DMS53 treated with DMSO at 0.1 percent for 48 hours (cell line): Measurements from ENCODE around the gene TNNI2.
"Not testable (repeated sequence)": the region's sequence is repeated elsewhere in the genome, so short reads cannot be mapped to it uniquely, and the experiment has no call there.

Experiments
- DNase-seq: peaks from one replicate; lab custom pipeline; 2025; ENCODE audit not compliant: unreplicated experiment; lab: John Stamatoyannopoulos, UW

Gene TNNI2

DNA sequence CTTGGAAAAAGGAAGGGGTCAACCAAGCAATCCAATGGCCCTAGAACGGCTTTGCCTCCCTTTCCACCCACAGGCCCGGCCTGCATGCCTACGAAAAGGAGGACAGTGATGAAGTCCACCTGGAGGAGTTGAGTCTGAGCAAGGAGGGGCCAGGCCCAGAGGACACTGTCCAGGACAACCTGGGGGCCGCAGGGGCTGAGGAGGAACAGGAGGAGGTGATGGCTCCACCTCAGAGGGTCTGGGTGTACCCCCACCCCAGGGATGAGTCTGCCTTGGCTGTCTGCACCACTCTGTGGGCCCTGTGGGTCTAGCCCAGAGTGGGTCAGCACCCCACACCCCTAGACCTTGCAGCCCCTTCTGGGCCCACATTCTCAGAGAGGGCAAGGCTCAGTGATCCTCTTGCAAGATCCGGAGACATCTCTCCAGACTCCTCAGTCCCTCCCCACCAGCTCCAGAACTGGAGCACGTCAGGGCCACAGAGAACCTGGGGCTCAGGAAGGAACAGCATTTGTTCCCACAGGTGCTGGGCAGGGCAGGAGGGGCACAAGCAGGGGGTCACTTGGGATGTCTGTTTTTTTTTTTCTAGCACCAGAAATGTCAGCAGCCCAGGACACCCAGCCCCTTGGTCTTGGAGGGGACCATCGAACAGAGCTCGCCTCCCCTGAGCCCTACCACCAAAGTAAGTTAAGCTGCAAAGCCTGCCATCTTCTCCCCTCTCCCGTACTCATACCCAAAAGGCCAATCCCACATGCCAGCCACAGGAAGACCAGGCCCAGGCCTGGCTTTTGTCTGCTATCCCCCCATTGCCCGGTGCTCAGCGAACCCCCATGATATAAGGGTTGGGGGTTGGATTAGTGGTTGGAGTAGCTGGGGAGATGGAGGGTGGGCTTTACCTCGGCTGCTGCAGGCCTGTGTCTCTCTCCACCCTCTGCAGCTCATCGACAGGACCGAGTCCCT, 44.8 kb downstream of the TNNI2 start:
- DNase-seq, result no peak

DNA sequence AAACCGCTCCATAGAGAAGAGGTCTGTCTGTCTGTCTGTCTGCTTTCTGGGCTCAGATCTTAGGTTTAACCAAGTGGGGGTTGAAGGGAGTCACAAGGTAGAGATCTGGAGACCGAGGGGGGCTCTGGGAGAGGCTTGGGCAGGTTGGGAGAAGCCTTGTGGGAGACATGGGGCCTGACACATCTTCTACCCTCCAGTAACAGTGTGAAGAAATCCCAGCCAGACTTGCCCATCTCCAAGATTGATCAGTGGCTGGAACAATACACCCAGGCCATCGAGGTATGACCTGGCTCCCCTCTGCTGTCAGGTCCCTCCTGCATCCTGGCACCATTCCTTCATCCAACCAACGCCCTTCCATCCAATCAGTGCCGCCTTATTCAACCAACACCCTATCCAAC, 45.5 kb downstream of the TNNI2 start:
- no peak for DNase-seq

DNA sequence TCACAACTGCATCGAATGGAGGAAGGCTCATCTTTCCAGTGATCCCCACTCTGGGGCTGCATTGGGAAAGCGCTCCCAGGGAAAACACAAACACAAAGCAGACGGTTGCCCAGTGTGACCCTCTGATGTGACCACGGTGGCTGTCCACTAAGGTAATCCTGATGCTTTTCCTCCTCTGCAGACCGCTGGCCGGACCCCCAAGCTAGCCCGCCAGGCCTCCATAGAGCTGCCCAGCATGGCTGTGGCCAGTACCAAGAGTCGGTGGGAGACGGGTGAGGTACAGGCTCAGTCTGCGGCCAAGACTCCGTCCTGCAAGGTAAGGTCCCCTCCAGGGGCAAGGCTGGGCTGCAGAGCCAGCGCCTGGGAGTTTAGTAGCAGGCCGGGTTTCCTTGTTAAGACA, 47.8 kb downstream of the TNNI2 start:
- DNase-seq, result not testable (repeated sequence)

DNA sequence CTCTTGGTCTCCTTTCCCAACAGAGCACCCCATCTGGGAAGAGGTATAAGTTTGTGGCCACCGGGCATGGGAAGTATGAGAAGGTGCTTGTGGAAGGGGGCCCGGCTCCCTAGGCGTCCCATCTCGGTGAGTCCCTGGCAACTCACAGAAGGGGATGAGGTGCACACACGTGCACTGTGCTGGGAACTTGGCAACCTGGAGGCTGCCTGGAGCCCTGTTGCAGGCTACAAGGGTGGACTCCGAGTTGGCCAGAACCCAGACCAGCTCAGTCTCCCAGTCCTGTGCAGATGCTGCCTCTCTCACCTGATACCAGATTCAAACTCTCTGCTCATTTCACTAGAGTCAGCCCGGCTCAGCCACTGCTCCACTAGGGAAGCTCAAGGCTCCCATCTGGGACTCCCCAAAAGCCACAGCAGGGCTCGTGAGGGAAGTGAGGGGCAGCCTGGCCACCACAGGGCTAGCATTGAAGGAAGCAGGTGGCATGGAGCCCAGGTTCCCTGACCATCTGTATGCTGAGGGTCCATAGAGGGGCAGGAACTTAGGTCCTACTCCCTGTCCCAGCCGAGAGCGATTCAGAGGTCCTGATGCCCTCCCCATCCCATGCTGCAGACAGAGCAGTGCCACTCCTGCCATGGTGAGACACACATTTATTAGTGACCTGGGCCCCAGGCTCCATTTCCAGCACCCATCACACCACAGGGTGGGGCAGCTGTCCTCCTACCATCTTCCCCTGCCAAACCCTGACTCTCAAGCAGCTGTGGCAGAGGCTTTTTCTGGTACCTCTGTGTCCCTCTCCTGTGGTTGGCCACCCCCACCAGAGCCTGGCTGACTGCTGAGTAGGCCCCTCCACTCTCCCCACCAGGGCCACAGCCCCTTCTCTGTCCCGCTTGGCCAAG, 48.9 kb downstream of the TNNI2 start:
- DNase-seq, result no peak

DNA sequence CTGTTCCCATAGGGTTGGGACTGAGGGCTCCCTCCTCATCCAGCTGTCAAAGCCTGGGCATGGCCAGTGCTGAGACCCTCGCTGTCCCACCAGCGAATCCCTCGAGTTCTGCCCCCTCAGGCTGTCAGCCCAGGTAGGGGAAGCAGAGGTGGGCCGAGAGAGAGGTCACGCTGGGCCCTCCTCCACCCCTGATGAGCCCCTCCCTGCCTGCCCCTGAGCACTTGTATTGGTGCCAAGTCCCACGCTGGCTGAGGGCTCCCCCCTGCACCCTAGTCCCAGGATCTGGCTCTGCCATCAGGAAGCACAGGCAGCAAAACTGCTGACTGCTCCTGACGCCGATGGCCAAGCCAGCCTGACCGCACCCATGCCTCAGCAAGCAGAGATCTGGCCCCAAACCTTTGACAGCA, 49.6 kb downstream of the TNNI2 start:
- DNase-seq, result no peak

DNA sequence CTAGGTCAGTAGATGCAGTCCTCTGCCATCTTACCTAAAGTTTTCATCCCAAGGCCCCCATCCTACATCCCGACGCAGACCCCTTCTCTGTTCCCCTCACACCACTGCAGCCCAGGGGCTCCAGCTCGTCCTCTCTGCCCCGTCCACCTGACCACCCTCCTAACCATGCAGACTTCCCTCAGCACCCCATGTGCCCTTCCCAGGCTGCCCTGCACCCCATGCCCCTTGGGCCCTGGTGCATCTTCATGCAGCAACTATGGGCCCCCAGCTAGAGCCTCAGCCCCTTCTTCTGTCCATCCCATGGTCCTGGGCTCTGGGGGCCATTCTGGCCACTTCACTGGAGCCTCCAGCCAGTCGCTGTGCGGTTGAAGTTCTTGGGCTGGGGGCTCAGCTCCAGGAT, 50.0 kb downstream of the TNNI2 start:
- DNase-seq, result no peak

DNA sequence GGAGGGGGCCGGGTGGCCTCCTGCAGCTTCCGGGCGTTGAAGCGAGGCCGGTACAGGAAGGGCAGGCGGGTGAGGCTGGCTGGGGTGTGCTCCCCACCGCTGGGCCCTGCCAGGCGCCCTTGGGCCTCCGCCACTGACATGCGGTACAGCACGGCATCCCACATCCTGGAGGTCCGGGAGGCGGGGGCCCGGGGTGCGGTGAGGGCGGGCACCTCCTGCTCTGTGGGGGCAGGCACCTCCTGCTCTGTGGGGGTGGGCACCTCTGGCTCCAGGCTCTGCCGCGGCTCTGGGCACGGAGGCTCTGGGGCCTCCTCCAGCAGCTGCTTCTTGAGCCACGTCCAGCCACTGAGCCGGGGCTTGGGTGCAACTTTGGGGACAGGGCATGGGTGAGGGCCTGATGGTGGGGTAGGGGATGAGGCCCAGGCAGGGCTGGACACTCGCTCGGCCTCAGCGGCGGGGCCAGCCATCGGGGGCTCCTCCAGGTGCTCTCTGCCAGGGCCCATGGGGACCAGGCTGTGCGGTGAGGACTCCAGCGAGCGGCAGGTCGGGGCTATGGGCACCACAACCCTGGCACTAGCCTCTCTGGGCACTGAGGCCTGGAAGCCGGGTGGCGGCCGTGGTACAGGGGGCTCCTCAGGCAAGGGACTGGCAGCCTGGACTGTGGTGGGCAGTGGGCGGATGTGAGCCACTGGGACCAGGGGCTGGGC, 50.6 kb downstream of the TNNI2 start:
- no peak for DNase-seq

DNA sequence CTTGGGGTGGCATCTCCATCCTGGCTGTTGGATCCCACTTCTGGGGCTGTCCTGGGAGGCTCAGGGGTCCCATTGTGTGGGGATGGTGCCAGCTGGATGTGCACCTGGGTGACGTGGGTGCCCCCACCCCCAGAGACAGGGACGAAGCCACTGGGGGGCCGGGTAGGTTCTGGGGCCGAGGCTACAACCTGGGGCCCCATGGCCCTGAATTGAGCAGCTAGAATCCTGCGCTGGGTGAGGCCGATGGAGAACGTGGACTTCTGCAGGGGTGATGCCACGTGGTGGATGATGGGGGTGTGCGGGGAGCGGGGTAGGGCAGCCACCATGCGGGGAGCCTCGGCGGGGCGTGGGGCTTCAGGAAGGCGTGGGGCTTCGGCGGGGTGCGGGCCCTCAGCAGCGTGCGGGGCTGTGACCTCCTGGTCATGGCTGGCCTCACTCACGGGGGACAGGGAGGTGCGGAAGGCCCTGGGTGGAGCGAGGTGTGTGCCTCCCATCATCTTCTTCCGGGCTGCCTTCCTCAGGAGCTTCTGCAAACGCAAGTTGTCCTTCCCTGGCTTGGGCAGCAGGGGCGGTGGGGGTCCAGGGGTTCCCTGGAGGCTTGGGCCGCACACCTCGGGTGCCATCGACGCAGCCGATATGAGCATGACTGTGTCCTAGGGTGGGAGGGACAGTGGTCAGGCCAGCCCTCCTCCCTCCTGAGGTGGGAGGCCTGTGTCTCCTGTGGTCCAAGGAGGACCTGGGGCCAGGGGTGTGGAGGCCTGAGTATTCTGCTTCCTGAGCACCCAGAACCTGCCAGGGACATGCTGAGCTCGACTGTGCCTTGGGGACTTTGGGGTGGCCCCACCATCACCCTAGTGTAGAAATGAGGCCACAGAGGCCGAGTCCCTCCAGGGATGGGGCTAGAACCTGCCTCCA, 51.4 kb downstream of the TNNI2 start:
- no peak for DNase-seq
